Upper lobe of right lung (tissue), 1 donor: ENCODE data around the gene AQP12B. TPM values are rescaled to one million over a fixed set of nuclear protein-coding genes. Genes with fewer than 3 reads are reported as not detected.
A peak's percentile ranks its signal among the peaks of the same experiment; 100 is the strongest.
"Not testable (repeated sequence)": the region's sequence is repeated elsewhere in the genome, so short reads cannot be mapped to it uniquely, and the experiment has no call there.

Experiments used
- ATAC-seq: fragments of 200-7000 bp; cut with Tn5 transposase; one replicate; pipeline ENCODE4 v1.9.1; 2020; ENCODE audit warnings: mild to moderate bottlenecking, moderate library complexity
- DNase-seq: peaks from one replicate; pipeline ENCODE4 v3.0.0-alpha.2; 2020
- H3K27ac ChIP-seq: fragments of 200-600 bp; one replicate; pipeline ENCODE4 v1.8.0; 2022
- H3K27me3 ChIP-seq: fragments of 200-600 bp; one replicate; pipeline ENCODE4 v1.8.0; 2022; ENCODE audit warnings: mild to moderate bottlenecking
- H3K36me3 ChIP-seq: fragments of 200-600 bp; one replicate; pipeline ENCODE4 v1.8.0; 2022
- H3K4me1 ChIP-seq: fragments of 200-600 bp; one replicate; pipeline ENCODE4 v1.8.0; 2022
- H3K4me3 ChIP-seq: fragments of 200-600 bp; one replicate; pipeline ENCODE4 v1.8.0; 2022; ENCODE audit warnings: mild to moderate bottlenecking
- H3K9me3 ChIP-seq: fragments of 200-600 bp; one replicate; pipeline ENCODE4 v1.8.0; 2022
- CTCF ChIP-seq: fragments of 200-600 bp; IDR thresholded peaks from one replicate; pipeline ENCODE4 v1.8.0; 2022; ENCODE audit warnings: antibody characterized with exemption
- intact Hi-C: fragments of 100-400 bp; cut with DNase I; formaldehyde crosslinking; loops from one replicate; pipeline ENCODE4 v1.11.0; 2022
- long read RNA-seq: library from polyadenylated mRNA; unstranded; transcript quantifications from one replicate; pipeline ENCODE4 v2.0.0, GENCODE V29; 2021
- total RNA-seq: library from RNA; stranded (reverse); fragmentation: NEBNext Ultra II Directional; extraction: Animal tissue kit (Norgen Biotek cat#: 25700); gene quantifications from one replicate; pipeline ENCODE4 v1.2.1, GENCODE V29; 2021
- donor health status: DM: no; HTN: yes; CAD: no; lungs with severe emphysema.

AQP12B gene, protein sequence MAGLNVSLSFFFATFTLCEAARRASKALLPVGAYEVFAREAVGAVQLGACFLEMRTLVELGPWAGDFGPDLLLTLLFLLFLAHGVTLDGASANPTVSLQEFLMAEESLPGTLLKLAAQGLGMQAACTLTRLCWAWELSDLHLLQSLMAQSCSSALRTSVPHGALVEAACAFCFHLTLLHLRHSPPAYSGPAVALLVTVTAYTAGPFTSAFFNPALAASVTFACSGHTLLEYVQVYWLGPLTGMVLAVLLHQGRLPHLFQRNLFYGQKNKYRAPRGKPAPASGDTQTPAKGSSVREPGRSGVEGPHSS
- not detected for total RNA-seq
- long read RNA-seq = 0 reads

GRCh38 chr2:240682431-240683224, at the start of gene AQP12B:
AQP12B (minus strand) TSS chr2:240682885; CDS start chr2:240682837, 48 bp downstream.
- ATAC-seq, intact Hi-C loops, H3K4me1 ChIP-seq, H3K27me3 ChIP-seq, H3K36me3 ChIP-seq, H3K4me3 ChIP-seq, H3K27ac ChIP-seq, H3K9me3 ChIP-seq: not testable (repeated sequence)
- DNase-seq = peak; percentile 57

DNA sequence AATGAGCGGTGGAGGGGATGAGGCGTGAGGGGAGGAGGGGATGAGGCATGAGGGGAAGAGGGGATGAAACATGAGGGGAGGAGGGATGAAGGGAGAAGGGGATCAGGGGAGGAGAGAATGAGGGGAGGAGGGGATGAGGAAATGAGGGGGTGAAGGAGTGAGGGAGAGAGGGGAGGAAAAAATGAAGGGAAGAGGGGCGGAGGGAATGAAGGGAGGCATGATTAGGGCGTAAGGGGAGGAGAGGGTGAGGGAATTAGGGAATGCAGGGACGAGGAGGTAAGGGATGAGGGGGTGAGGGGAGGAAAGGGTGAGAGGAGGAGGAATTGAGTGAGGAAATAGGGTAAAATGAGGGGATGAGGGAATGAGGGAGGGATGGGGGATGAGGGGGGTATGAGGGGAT, 49.5 kb upstream of the AQP12B start:
- no peak for ATAC-seq
- DNase-seq = no peak
- Histone ChIP-seq H3K36me3 (no peaks in the 10 kb centered on the region), H3K27ac (no peak overlapping the region), H3K4me1 (peaks cover 9% of the 10 kb centered on the region), H3K27me3 (no peaks in the 10 kb centered on the region), H3K4me3 (no peak overlapping the region), H3K9me3 (no peaks in the 10 kb centered on the region)
- intact Hi-C loops = no loop called here
- TF ChIP-seq CTCF = no peak

GRCh38 chr2:240731178-240731545, 48.5 kb upstream of the AQP12B start:
- ATAC-seq = peak; percentile 31
- no peak for DNase-seq
- H3K4me3 ChIP-seq = no peak overlapping the region
- no peaks in the 10 kb centered on the region for H3K27me3 ChIP-seq
- no peaks in the 10 kb centered on the region for H3K36me3 ChIP-seq
- H3K27ac ChIP-seq = peak overlapping the region; percentile 58
- H3K9me3 ChIP-seq = no peaks in the 10 kb centered on the region
- TF ChIP-seq CTCF = no peak
- intact Hi-C loops = no loop called here
- peaks cover 9% of the 10 kb centered on the region for H3K4me1 ChIP-seq

- DNase-seq (no peak), ATAC-seq (no peak)
- H3K4me1 ChIP-seq = peaks cover 9% of the 10 kb centered on the region
- no peaks in the 10 kb centered on the region for H3K9me3 ChIP-seq
- TF ChIP-seq CTCF = no peak
- peak overlapping the region; percentile 24 for H3K27ac ChIP-seq
- intact Hi-C loops = no loop called here
- no peak overlapping the region for H3K4me3 ChIP-seq
- no peaks in the 10 kb centered on the region for H3K27me3 ChIP-seq
- no peaks in the 10 kb centered on the region for H3K36me3 ChIP-seq
These were observed 48.0 kb upstream of the AQP12B start for GRCh38 chr2:240730501-240731177.

GRCh38 chr2:240728827-240729226, 46.1 kb upstream of the AQP12B start:
- Histone ChIP-seq H3K4me1 (peaks cover 9% of the 10 kb centered on the region), H3K9me3 (no peaks in the 10 kb centered on the region), H3K4me3 (no peak overlapping the region), H3K27me3 (no peaks in the 10 kb centered on the region), H3K36me3 (no peaks in the 10 kb centered on the region), H3K27ac (no peak overlapping the region)
- DNase-seq (no peak), ATAC-seq (no peak)
- intact Hi-C loops = no loop called here
- no peak for TF ChIP-seq CTCF

DNA sequence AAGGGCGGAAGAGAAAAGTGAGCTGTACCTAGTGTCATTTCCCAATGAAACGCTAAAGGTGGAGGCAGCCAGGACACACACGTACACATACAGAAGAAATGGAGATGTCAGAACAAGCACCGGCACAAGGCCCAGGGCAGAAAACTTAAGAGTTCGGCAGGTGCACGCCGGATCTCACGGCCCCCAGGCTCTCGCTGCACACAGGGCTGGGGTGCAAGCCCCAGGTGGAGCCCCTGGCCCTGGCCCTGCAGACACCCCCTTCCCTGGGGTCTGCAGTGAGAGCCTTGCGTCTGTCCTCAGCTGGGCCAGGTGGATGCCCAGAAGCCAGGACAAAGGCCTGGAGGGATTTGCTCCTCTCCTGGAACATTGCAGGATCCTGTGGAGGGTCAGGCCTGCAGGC, 45.7 kb upstream of the AQP12B start:
- no peak overlapping the region for H3K27ac ChIP-seq
- ATAC-seq (no peak), DNase-seq (no peak)
- no peak for TF ChIP-seq CTCF
- no peaks in the 10 kb centered on the region for H3K27me3 ChIP-seq
- peaks cover 9% of the 10 kb centered on the region for H3K4me1 ChIP-seq
- H3K9me3 ChIP-seq = no peaks in the 10 kb centered on the region
- H3K36me3 ChIP-seq = no peaks in the 10 kb centered on the region
- no peak overlapping the region for H3K4me3 ChIP-seq
- intact Hi-C loops = no loop called here
